ENCODE measurements around the gene CAMTA1.

CAMTA1 gene

DNA sequence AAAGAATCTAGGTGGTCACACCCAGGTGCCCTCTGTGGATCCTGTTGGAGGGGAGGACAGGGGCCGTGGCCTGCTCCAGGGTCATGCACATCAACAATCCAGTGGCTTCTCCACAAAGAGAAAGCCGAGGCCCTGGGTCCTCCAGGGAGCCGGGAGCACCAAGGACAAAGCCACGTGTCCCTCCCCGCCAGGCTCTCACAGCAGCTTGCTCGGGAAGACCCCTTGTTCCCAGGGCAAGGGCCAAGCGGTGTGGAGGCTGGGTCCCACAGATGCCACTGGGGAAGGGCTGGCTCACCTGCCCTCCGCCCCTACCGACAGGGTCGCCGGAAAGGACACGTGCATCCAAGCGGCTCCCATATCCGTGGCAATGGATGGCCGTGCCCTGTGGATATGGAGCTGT lies 793.0 kb downstream of the CAMTA1 start:
- DNase-seq: no peak

DNA sequence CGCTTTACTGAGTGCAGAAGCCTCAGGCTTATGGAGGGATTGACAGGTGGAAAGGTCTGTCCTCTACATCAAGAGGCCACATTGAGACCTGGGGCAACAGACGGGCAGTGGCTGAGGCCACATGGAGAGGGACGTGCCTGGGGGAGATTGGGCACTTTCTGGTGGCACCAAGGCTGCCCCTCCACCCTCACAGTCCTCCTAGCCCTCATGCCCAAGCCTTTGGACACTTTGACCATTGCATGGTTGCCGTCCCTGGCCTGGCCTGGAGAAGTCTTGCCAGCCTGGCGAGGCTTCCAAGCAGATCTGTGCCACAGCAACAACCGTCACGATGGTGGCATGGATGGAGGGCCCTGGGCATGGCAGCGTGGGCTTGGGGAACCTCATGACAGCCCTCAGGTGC lies 793.8 kb downstream of the CAMTA1 start:
- DNase-seq: no peak

DNA sequence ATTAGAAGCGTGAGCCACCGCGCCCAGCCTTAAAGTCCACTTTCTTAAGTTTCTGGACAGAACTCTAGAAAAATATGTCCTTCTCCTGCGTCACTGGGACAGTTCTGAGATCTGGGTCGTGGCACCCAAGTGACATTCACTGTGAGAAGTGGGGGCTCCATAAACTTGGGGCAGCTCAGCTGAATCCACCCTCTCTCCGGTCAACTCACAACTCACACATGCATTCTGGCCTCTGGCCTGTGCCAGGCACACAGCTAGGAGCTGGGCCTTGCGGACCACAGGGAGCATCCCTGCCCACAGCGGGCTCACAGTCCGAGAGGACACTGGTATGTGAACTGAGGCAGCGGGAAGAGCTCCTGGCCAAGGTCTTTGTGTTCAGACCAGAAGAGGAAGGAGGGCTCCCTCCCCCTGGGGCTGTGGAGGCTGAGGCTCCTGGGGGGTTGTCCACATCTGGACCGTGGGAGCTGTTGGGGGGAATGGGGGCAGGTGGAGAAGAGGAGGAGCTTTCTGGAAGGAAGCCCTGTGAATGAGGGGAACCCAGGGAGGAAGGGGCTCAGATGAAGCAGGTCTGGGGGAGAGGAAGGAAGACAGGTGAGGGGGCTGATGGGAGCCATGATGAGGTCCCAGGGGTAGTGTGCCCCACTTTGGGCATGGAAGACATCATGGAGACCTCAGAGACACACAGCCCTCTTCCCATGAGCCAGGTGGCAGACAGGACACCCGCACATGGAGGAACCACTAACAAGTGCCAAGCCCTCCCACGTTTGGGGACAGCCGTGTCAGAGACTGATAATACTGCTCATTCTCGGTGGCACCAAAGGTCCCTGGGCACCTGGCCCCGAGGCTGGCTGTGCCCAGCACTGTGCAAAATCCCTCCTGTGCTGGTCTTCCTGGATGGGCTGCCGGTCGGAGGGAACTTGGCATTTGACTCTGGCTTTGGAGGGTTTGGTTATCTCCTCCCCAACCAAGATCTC lies 794.9 kb downstream of the CAMTA1 start:
- DNase-seq: no peak

DNA sequence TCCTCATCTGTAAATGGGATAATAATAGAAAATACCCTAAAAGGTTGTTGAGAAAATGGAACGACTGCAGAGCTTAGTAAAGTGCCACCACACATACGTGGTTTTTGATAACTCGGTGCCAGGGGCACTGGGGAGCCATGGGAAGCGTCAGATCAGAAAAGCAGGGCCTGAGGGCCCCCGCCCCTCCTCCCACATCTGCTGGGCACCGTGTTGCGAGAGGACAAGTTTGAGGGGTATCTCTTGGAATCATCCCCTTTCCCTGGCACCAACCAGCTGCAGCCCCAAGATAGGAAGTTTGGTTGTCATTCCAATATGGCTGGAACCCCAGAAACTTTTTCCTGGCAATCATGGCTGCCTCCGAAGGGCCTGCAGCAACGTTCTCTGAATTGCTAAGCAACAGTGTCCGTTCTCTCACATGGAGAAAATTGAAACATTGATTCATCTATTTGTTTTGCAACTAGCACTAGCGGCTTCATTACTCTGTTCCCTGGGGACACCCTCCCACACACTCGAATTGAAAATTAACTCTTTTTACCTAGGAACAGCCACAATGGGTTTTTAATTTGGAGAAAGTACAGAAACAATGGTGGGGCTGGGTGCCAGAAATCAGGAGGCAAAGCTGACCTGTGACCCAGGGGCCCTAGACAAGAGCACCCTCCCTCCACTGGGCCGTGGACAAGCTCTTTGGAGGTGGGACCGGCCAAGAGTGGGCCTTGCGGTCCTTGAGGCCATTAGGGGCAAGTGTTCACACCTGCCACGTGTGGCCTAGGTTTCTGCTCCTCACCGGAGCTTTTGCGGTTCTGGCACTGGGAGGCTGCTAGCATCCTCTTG lies 795.9 kb downstream of the CAMTA1 start:
- DNase-seq: no peak

DNA sequence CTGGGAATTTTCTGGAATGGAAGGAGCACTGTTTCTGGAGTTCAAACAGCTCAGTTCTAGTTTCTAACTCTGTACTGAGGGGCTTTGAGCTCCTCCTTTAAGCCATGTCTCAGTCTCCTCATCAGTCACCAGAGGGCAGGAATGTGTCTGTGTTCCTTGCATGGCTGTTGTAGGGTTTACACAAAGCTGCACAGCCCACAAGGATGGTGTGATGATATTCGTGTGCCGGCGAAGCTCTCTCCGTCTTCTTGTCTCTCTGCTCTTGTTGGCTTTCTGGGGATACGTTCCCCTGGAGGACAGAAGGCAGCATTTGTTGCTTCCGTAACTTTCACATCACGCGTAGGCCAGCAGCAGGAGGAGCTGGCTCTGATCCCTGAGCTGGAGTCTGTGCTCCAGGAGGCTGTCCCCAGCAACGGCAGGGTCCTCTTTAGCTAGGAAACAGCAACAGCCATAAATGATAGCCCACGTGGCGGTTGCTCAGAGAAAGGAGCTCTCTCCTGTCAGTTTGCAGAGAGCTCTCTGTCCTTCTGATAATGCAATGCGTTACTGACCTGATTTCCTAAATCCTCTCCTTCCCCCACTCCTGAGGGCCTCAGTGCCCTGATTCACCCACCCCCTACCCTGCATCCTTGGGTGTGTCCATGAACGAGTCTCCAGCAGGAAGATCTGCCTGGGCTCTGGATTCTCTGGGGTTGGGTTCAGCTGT lies 796.7 kb downstream of the CAMTA1 start:
- DNase-seq: no peak

DNA sequence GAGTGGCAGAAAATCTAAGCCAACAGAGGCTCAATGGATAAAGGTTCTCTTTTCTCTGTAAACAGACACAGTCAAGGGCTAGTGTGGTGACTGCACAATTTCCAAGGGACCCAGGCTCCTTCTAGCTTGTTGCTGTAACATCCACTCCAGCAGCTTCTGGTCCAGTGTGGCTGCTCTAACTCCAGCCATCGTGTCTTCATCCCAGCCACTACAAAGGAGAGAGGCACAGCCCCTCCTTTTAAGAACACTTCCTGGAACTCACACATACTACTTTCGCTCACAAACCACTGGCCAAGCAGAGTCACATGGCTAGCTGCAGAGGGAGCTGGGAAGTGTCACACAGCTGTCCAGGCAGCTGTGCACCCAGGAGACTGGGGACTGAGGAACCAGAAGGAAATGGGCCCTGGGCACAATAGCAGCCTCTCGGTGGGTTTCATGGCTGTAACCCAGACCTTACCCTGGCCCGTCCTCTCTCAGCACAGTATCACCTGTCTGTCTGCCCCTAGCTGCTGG lies 797.3 kb downstream of the CAMTA1 start:
- DNase-seq: no peak

DNA sequence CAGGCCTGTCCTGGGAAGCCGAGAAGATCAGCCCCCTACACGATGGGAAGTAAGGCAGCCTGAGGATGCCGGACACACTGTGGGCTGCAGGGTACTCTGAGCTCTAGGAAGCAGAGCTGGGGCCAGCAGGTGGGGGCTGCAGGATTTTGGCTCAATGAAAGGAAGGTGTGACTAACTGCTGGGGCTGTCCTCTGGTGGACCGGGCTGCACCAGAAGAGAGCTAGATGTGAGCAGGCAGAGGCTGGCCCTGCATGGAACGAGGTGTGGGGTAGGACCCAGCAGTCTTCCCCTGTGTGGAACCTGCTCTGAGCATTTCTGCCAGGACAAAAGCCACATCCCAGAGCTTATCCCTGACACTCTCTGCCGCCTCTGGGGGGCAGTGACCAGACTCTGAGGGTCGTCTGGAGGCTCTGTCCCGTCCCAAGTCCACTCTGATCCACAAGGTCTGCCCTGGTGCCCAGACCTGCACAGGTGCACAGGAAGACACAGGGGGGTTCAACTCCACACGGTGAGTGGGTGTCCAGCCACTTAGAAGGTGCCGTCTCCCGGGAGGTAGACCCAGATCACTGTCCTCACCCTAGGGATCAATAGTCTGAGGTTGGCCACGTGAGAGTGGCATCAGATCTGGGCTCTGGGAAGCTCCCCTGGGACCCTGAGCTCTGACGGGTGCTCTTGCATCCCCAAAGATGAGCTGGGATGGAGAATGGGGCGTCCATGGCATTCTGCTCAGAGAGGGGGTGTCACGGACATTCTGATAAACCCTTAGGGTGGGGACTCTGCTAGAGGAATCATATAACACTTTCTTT lies 798.2 kb downstream of the CAMTA1 start:
- no peak for DNase-seq

DNA sequence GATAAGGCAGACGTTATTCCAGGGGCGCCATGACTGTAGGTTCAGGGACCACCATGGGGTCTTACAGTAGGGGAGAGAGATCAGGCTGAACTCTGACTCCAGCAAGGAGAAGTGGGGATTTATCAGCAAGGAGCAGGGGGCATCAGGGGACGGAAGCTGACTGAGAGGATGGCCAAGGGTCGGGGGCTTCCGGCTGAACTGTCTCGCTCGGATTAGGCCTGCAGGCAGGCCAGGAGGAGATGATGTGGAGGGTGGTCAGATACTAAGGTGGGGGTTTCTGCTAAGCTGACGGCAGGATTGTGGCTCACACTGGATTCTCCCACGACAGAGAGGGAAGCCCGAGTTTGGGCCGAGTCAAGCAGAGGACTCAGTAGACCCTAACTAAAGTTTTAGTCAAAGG lies 798.9 kb downstream of the CAMTA1 start:
- no peak for DNase-seq

DNA sequence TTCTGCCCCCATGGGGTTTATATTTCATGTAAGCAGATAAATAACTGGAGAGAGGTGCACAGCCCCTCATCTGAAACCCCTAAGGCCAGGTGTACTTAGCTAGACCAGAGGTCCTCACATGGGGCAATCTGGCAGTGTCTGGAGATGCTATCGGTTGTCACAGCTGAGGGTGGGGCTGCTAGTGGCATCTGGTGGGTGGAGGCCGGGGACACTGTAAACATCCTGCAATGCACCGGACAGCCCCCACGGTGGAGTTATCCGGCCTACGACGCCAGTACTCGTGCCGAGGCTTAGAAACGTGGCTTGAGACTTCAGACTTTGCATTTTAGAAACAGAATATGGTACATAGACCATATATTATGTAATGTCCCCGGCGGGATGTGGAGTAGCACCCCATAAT lies 799.4 kb downstream of the CAMTA1 start:
- no peak for DNase-seq

DNA sequence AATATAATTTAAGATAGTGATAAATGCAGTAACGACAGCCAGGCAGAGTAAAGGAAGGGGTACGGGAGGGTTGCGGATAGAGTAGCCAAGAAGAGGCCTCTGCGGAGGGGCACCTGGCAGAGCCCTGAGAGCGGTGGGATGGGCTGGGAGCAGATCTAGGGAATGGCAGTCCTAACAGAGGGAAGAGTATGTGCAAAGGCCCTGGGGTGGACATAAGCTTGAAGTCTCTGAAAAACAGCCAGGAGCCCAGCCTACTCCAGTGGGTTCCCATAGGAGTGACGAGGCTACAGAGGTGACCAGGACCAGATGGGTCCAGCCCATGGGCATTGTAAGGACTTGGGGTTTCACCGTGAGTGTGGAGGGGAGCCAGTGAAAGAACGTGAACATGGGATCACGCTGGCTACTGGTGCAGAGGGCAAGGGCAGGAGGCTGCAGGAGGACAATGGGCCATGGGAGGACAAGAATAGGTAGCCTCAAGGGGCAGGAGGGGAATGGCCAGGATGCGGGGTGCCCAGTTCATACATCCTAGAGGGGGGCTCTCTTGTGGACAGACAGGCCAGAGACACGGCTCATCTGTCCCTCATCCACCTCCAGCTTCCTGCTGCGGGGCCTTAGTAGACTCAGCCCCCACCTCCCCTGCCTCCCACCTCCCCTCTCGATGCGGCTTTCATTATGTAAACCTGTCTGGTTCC lies 800.1 kb downstream of the CAMTA1 start:
- no peak for DNase-seq

DNA sequence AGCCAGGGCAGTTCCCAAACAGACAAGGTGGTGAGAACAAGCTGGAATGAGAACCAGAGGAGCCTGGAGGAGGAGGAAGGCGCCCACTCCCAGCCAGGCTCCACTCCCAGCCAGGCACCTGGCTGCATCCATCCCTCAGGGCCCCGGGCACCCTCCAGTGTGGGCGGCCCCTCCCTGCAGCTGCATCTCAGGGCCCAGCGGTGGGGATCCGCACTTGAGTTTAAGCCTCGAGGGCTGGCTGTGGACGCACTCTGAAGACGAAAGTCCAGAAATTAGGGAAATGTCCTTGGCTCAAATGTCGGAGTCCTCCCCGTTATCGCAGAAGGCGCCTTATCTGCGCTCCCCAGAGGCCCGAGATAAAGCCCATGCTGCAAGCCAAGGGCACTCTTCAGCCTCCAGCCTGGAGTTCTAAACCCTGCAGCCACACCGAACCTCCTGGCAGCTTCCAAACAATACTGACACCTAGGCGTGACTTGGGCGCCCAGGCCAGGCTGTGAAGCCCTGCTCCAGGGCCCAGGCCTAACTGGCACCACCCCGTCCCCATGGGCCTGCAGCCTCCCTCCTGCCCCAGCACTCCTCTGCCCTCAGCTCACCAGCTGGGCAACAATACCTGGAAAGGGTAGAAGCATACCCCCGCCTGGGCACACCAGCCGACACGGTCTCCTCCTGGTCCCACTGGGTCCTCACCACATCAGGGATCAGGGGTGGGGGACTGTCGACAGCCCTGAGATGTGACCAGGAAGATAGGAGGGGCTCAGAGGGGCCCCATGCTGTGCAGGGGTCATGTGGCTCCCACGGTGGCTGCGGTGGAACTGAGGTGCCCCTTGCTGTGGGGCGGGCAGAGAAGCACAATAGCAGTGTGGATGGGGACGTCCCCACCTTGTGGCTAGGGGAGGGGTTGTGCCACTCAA lies 801.0 kb downstream of the CAMTA1 start:
- DNase-seq: no peak

DNA sequence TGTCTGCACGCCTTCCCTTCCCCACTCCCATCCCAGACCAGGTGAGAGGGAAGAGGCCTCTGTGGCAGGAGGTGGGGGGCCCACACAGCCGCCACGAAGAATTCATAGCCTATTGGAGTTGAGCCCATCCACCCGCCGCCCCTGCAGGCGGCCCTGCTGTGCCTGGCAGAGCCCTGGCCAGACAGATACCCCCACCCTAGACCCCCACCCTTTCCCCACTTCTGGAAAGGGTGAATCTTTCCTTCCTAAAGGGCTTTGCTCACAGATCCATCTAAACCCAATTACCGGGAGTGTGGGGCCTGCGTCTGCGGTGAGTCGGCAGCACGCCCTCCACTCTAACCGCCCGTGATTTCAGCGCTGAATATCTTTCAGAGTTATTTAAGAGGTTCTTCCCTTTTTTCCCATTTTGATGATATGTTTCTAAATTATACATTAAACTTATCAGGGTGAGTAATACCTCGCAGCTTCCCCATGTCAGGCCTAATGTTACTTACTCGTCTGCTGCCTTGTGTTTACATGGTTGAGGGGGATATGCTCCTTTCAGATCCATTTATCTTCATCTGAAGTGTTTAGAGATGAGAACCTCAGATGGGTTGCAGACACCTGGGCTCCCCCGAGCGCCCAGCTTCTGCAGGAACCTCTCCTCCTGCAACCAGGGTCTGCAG lies 802.0 kb downstream of the CAMTA1 start:
- no peak for DNase-seq

DNA sequence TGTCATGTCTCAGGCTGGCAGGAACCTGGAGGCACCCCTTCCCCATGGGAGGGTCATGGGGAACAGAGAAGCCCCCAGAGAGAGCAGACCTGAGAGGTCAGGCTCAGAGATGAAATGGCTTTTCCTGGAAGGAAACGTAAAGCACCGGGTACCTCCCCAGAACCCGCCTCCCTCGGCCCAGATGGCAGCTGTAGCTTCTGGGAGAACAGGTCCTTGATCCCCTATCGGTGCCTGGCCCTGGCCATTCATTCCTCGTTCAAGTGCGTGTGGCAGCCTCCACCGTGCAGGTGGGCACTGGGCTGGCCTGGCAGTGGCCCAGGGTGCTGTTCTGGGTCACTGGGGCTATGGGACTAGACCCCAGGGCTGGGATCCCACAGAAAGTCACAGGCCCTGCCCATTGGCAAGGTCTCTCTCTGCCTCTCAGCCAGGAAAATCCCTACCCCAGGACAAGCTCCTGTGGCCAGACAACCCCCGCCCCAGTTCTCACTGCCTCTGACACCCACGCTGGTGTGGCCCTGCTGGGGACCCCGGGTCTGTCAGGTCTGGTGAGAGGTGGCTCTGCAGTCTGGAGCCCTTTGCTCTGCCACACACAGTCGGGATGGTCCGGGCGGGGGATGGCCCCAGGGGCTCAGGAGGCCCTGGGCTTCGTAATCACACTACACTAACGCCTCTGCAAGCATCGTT lies 802.7 kb downstream of the CAMTA1 start:
- DNase-seq: no peak

DNA sequence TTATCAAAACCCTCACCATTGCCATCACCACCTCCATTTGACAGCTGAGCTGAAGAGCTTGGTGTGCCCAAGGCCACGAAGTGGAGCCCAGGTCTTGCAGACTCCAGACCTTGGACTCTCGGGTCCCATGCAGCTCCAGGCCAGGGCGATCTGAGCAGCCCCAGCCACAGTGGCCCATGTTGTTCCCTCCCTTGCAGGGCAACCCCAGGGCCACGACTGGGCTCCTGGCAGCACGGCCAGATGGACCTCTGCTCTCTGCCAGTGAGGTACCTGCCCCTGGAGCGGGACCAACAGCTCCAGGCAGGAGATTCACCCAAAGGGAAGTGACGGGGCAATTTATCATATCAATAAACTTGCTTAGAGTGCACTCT lies 803.2 kb downstream of the CAMTA1 start:
- no peak for DNase-seq

DNA sequence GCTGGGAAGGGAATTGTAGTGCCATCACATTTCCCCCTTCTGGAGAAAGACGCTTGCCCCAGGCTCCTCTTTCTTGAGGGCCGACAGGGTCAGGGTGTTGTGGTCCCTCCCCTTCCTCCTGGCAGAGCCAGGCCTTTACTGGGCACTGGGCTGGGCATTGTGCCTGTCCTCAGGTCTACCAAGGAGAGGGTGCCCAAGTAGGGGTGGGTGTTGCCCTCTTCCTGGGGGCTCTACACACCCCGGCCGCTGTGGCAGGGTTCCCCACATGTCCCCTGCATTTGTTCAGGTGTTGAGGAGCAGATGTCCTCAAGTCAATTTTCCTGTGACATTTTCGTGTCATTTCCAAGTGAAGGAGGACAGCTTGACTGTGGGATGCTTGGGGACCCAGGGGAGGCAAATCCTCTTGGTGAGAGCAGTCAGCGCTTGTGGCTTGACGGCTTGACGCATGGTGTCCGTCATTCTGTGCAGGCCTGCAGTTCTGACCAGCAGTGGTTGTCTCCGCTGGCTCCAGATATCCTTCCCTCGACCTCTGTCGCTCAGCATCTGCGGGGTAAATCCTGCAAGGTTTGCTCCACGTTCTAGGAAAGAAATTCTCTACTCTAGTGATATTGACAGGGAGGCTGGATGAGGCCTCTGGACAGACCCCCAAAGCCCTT lies 804.0 kb downstream of the CAMTA1 start:
- no peak for DNase-seq

DNA sequence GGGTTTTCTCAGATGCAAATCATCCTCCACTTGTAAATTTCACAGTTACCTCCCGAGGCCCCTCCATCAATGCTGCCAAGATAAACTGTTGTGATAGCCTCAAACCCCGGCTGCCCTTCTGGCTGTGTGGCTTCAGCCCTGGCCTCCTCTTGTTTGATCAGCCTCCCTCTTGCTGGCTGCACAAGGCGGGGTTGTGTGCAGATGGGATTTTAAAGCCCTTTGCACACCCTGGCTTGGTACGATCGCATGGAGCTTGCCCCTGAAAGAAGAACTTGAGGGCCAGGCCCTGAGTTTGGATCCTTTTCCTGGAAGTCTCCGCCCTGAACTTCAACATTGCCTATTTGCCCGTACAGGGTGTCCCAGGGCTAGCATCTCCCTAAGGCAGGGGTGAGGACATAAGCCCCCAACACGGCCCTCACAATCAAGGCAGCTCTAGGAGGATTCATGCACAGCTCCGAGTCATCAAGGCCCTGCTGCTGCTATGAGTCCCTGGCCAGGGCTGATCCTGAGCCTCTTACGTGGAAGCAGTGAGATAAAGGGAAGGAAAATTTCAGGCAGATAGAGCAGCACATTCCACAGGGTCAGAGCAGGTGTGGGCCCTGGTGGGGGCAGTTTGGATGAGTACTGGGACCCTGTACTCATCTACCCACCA lies 804.6 kb downstream of the CAMTA1 start:
- DNase-seq: no peak

DNA sequence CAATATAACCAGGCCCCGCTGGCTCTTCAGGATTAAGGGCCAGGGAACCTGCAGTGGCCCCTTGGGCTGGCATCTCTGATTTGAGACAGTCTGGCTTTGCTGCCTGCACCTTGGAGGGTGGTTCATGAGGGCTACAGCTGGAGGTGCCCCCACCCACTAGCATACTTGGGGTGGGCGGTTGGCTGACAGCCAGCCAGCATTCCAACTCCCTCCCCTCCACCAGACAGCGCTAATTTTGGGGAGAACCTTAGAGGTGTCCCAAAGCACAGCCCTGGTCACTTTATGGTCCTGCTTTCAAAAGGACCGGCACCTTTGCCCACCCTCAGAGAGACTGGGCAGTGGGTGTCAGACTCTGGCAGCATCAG lies 805.2 kb downstream of the CAMTA1 start:
- DNase-seq: no peak

DNA sequence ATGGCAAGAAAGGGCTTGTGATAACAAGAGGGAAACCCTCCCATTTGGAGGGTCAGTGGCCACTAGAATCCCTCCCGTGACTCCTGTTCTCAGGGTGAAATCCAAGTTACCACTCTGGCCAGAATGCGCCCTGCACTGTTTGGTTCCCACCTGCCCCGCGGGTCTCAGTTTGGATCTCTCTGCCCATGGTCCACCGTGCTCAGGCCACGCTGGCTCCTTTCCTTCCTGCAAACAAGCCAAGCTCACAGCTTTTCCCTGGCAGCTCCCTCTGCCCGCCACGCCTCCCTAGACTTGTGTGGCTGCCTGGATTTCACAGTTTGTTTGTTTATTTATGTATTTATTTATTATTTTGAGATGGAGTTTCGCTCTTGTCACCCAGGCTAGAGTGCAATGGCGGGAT lies 806.3 kb downstream of the CAMTA1 start:
- no peak for DNase-seq

Data from 8988T (cell line).